Osteoblast (primary cell): ENCODE data around the gene ZFPM1. TPM values are rescaled to one million over a fixed set of nuclear protein-coding genes. Genes with fewer than 3 reads are reported as not detected.

ENCODE experiments used
- DNase-seq: peaks from one replicate; pipeline ENCODE4 v3.0.0; 2011; ENCODE audit warnings: low spot score, mixed read lengths; ENCODE audit not compliant: insufficient read length; ENCODE audit errors: missing footprints
- H2AFZ ChIP-seq: 2 replicates; pipeline ENCODE4 v1.6.0; 2011; ENCODE audit warnings: mild to moderate bottlenecking, low read length
- H3K27ac ChIP-seq: 2 replicates; pipeline ENCODE4 v1.5.1; 2011; ENCODE audit warnings: mild to moderate bottlenecking, low read depth, low read length, moderate library complexity
- H3K27me3 ChIP-seq: 2 replicates; pipeline ENCODE4 v1.6.0; 2012; ENCODE audit warnings: mild to moderate bottlenecking, control low read depth, inconsistent platforms, low read length, moderate library complexity; ENCODE audit not compliant: insufficient read depth
- H3K36me3 ChIP-seq: 2 replicates; pipeline ENCODE4 v1.5.1; 2011; ENCODE audit warnings: mild to moderate bottlenecking, low read length, control low read depth, moderate library complexity; ENCODE audit not compliant: insufficient read depth
- H3K4me1 ChIP-seq: 2 replicates; pipeline ENCODE4 v1.5.1; 2011; ENCODE audit warnings: mild to moderate bottlenecking, low read length, control low read depth, moderate library complexity; ENCODE audit not compliant: insufficient read depth
- H3K4me2 ChIP-seq: 2 replicates; pipeline ENCODE4 v1.6.0; 2011; ENCODE audit warnings: mild to moderate bottlenecking, low read length; ENCODE audit not compliant: insufficient read depth
- H3K4me3 ChIP-seq: fragments of 200-600 bp; sonication (generic); 3 replicates; pipeline ENCODE4 v1.5.1; 2012; ENCODE audit warnings: mild to moderate bottlenecking, low read length, inconsistent platforms; ENCODE audit not compliant: insufficient read depth
- H3K79me2 ChIP-seq: 2 replicates; pipeline ENCODE4 v1.6.0; 2012; ENCODE audit warnings: mild to moderate bottlenecking, low read length, control low read depth, inconsistent platforms; ENCODE audit not compliant: insufficient read depth
- H3K9me3 ChIP-seq: 2 replicates; pipeline ENCODE4 v1.5.1; 2011; ENCODE audit warnings: low read depth, low read length, control low read depth
- H4K20me1 ChIP-seq: 2 replicates; pipeline ENCODE4 v1.6.0; 2012; ENCODE audit warnings: mild to moderate bottlenecking, low read length, control low read depth; ENCODE audit not compliant: insufficient read depth
- CTCF ChIP-seq: IDR thresholded peaks from 2 replicates; pipeline ENCODE4 v1.5.1; 2011; ENCODE audit warnings: mild to moderate bottlenecking, low read depth, low read length, moderate library complexity; ENCODE audit errors: extremely low read depth
- total RNA-seq: library from RNA; depleted of rRNA; stranded (reverse); fragments of >200 nt; gene quantifications from 2 replicates; pipeline ENCODE4 v1.2.3, GENCODE V29; 2012

Gene ZFPM1
- total RNA-seq, 1 donor = 2.2 TPM

DNA sequence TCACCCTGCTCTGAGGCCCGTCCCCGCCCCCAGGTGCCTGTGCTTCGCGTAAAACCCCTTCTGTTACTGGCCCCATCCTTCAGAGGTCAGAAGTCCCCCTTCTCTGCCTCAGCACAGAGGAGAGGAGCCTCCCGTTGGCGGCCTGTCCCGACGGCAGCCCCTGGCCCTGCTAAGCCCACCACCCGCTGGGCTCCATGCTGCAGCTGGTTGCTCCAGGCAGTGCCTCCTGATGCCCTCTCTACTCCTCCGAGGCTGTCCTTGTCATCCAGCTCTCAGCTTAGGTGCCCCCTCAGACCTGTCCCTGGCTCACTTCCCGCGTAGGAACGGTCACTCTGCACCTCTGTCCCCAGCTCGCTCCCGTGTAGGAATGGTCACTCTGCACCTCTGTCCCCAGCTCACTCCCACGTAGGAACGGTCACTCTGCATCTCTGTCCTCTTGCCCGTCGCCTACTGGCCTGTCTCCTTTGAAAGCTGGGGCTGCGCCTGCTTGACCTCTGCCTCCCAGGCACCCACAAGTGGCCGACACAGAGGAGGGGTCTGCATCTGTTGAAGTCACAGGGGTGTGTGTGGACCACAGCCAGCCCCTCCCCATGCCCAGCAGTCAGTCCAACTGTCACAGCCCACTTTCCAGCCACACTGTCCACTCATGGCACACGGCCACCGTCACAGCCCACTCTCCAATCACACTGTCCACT, 85.4 kb downstream of the ZFPM1 start:
- H3K79me2 ChIP-seq = peaks cover 2% of the 10 kb centered on the region
- no peak for TF ChIP-seq CTCF
- H3K4me3 ChIP-seq = no peak overlapping the region
- peaks cover 4% of the 10 kb centered on the region for H3K9me3 ChIP-seq
- H4K20me1 ChIP-seq = peaks cover 9% of the 10 kb centered on the region
- DNase-seq = no peak
- H3K27ac ChIP-seq = no peak overlapping the region
- H3K27me3 ChIP-seq = peaks cover 26% of the 10 kb centered on the region
- no peak overlapping the region for H3K4me2 ChIP-seq
- H3K36me3 ChIP-seq = no peaks in the 10 kb centered on the region
- peaks cover 4% of the 10 kb centered on the region for H3K4me1 ChIP-seq
- H2AFZ ChIP-seq = no peak overlapping the region

- Histone ChIP-seq H4K20me1 (peaks cover 9% of the 10 kb centered on the region), H3K27ac (no peak overlapping the region), H3K27me3 (peaks cover 26% of the 10 kb centered on the region), H2AFZ (no peak overlapping the region), H3K4me1 (peaks cover 4% of the 10 kb centered on the region), H3K9me3 (peaks cover 4% of the 10 kb centered on the region), H3K79me2 (peaks cover 2% of the 10 kb centered on the region), H3K4me2 (no peak overlapping the region), H3K4me3 (no peak overlapping the region), H3K36me3 (no peaks in the 10 kb centered on the region)
- no peak for TF ChIP-seq CTCF
- no peak for DNase-seq
Observed at GRCh38 chr16:88539261-88539651, 86.2 kb downstream of the ZFPM1 start.

GRCh38 chr16:88539652-88540345, 86.7 kb downstream of the ZFPM1 start:
- H3K27me3 ChIP-seq = peaks cover 26% of the 10 kb centered on the region
- H2AFZ ChIP-seq = no peak overlapping the region
- no peak overlapping the region for H3K4me3 ChIP-seq
- H3K9me3 ChIP-seq = peaks cover 4% of the 10 kb centered on the region
- H3K79me2 ChIP-seq = peaks cover 2% of the 10 kb centered on the region
- no peak overlapping the region for H3K4me2 ChIP-seq
- no peak for DNase-seq
- TF ChIP-seq CTCF = no peak
- peaks cover 9% of the 10 kb centered on the region for H4K20me1 ChIP-seq
- peaks cover 3% of the 10 kb centered on the region for H3K4me1 ChIP-seq
- H3K36me3 ChIP-seq = no peaks in the 10 kb centered on the region
- H3K27ac ChIP-seq = no peak overlapping the region

DNA sequence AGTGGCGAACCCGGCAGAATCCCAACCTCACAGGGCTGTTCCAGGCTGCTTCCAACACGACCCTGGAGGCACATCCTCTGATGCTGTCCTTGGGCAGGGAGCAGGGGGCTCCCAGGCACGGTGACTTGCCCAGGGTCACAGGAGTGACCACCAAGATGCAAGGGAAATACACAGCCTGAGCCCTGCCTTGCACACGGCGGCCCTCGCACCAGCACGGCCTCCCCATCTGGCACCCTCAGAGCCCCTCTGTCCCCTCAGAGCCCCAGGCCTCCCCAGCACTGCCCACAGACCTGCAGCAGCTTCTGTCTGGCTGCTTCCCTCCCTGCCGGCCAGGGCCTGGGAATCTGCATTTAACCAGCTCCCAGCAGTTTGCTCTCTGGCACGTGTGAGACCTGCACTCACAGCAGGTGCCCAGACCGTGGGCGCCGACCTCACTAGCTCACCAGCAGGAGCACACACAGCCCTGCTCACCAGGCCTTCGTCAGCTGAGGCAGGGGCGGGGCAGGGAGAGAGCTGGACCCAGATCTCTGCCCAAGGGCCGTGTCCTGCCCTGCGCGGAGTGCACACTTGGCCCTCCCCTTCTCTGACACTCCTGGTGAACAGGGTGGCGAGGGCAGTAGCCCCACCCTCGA, 87.4 kb downstream of the ZFPM1 start:
- Histone ChIP-seq H3K27ac (no peak overlapping the region), H3K27me3 (peaks cover 26% of the 10 kb centered on the region), H3K4me2 (no peak overlapping the region), H3K4me1 (no peaks in the 10 kb centered on the region), H3K9me3 (peaks cover 4% of the 10 kb centered on the region), H2AFZ (no peak overlapping the region), H3K4me3 (no peak overlapping the region), H4K20me1 (peaks cover 4% of the 10 kb centered on the region), H3K36me3 (no peaks in the 10 kb centered on the region), H3K79me2 (no peaks in the 10 kb centered on the region)
- DNase-seq = peak; percentile 49
- no peak for TF ChIP-seq CTCF
